ENCODE measurements around the gene C7orf57. TPM values are rescaled to one million over a fixed set of nuclear protein-coding genes. Genes with fewer than 3 reads are reported as not detected.
"Not testable (repeated sequence)": the region's sequence is repeated elsewhere in the genome, so short reads cannot be mapped to it uniquely, and the experiment has no call there.

The C7orf57 gene
- total RNA-seq, 2 donors from 2014 or later: not detected

DNA sequence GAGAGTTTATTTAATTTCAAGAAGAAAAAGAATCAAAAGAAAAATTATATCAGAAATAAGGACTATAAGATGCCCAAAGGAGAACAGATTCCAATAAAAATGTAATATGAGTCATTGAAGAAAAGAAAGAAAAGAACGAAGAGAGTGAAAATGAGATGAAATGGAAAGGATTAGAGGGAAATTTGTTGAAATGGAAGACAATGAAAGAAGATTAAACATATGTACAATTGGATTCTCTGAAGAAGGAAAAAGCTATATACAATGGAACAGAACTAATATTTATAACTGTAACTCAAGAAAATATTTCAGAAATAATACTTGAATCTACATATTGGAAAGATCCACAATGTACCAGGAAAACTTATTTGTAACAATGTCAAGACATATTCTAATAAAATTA lies 28.6 kb downstream of the C7orf57 start:
- ATAC-seq (ENCODE audit: insufficient number of reproducible peaks, low FRiP score, low read depth): no peak
- DNase-seq (ENCODE audit: low spot score): no peak
- TF ChIP-seq, protein P1, sequence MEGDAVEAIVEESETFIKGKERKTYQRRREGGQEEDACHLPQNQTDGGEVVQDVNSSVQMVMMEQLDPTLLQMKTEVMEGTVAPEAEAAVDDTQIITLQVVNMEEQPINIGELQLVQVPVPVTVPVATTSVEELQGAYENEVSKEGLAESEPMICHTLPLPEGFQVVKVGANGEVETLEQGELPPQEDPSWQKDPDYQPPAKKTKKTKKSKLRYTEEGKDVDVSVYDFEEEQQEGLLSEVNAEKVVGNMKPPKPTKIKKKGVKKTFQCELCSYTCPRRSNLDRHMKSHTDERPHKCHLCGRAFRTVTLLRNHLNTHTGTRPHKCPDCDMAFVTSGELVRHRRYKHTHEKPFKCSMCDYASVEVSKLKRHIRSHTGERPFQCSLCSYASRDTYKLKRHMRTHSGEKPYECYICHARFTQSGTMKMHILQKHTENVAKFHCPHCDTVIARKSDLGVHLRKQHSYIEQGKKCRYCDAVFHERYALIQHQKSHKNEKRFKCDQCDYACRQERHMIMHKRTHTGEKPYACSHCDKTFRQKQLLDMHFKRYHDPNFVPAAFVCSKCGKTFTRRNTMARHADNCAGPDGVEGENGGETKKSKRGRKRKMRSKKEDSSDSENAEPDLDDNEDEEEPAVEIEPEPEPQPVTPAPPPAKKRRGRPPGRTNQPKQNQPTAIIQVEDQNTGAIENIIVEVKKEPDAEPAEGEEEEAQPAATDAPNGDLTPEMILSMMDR (IDR thresholded peaks at IDR 0.05): no peak
- no peaks in the 10 kb centered on the region for H3K36me3 ChIP-seq
- no peaks in the 10 kb centered on the region for H3K4me1 ChIP-seq (ENCODE audit: control insufficient read depth in 1 of 2, low read depth in 2 of 2)
- H3K27me3 ChIP-seq (replicated peaks; ENCODE audit: insufficient read depth): no peaks in the 10 kb centered on the region
- no peak overlapping the region for H3K27ac ChIP-seq
- H3K4me3 ChIP-seq: no peak overlapping the region
- peaks cover 3% of the 10 kb centered on the region for H3K9me3 ChIP-seq

DNA sequence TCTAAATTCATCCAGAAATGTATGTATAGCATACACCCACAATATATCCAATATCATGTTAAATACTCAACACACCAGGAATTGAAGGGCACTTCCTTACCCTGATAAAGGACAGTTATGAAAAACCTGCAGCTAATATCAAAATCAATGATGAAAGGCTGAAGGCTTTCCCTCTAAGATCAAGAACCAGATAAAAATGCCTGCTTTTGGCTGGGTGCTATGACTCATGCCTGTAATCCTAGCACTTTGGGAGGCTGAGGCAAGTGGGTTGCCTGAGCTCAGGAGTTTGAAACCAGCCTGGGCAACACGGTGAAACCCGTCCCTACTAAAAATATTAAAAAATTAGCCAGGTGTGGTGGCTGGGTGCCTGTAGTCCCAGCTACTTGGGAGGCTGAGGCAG lies 32.1 kb downstream of the C7orf57 start:
- Histone ChIP-seq H3K27me3 (replicated peaks; ENCODE audit: insufficient read depth) (no peaks in the 10 kb centered on the region), H3K4me1 (ENCODE audit: control insufficient read depth in 1 of 2, low read depth in 2 of 2) (no peaks in the 10 kb centered on the region), H3K4me3 (no peak overlapping the region), H3K36me3 (no peaks in the 10 kb centered on the region), H3K9me3 (peaks cover 3% of the 10 kb centered on the region), H3K27ac (no peak overlapping the region)
- TF ChIP-seq, protein P1 (IDR thresholded peaks at IDR 0.05): no peak
- DNase-seq (ENCODE audit: low spot score) (no peak), ATAC-seq (ENCODE audit: insufficient number of reproducible peaks, low FRiP score, low read depth) (no peak)

DNA sequence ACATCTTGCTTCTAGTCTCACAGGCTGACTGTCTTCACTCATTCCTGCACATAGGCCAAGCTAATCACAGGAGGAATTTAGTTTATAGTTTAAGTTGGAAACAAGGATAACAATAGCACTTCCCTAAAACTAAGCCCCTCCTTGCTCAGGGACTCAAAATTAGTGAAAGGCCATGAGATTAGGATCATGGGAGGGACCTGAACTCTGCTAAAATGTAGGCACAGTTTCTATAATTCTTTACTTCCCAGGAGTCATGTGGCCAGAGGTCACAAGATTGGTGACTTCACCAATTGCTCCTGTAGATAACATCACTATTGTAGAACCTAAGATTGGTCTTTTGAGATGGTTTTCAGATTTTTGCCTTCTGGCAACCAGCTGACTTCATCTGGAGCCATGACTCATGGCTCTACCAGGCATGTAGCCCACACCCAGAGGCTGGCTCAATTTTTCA lies 38.9 kb downstream of the C7orf57 start:
- H3K4me1 ChIP-seq (ENCODE audit: control insufficient read depth in 1 of 2, low read depth in 2 of 2): peaks cover 0 to 3% of the 10 kb centered on the region in 2 donors
- no peaks in the 10 kb centered on the region for H3K36me3 ChIP-seq
- no peaks in the 10 kb centered on the region for H3K27me3 ChIP-seq (replicated peaks; ENCODE audit: insufficient read depth)
- no peak for ATAC-seq (ENCODE audit: insufficient number of reproducible peaks, low FRiP score, low read depth)
- no peak overlapping the region for H3K4me3 ChIP-seq
- no peaks in the 10 kb centered on the region for H3K9me3 ChIP-seq
- TF ChIP-seq, protein P1 (IDR thresholded peaks at IDR 0.05): no peak
- no peak for DNase-seq (ENCODE audit: low spot score)
- no peak overlapping the region for H3K27ac ChIP-seq

DNA sequence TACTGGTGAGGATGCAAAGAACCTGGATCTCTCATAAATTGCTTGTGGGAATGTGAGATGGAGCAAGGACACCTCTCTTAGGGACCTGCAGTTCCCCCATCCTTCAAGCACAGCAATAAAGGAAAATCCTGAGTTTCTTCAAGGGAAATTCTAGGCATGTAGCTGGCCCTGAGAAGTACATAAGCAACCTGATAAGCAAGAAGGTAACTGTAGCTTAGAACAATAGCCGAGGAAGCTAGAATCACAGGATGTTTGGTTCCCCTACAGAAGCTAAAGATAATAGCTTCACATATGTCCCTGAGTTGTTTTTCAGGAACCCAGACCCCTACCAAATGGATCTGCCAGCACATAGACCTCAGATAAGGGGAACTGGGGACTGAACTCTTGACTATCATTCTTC lies 42.1 kb downstream of the C7orf57 start:
- DNase-seq (ENCODE audit: low spot score): no peak
- no peaks in the 10 kb centered on the region for H3K27me3 ChIP-seq (replicated peaks; ENCODE audit: insufficient read depth)
- no peaks in the 10 kb centered on the region for H3K36me3 ChIP-seq
- peaks cover 0 to 3% of the 10 kb centered on the region in 2 donors for H3K4me1 ChIP-seq (ENCODE audit: control insufficient read depth in 1 of 2, low read depth in 2 of 2)
- no peak overlapping the region for H3K4me3 ChIP-seq
- H3K9me3 ChIP-seq: no peaks in the 10 kb centered on the region
- H3K27ac ChIP-seq: no peak overlapping the region
- no peak for ATAC-seq (ENCODE audit: insufficient number of reproducible peaks, low FRiP score, low read depth)
- TF ChIP-seq, protein P1 (IDR thresholded peaks at IDR 0.05): no peak

DNA sequence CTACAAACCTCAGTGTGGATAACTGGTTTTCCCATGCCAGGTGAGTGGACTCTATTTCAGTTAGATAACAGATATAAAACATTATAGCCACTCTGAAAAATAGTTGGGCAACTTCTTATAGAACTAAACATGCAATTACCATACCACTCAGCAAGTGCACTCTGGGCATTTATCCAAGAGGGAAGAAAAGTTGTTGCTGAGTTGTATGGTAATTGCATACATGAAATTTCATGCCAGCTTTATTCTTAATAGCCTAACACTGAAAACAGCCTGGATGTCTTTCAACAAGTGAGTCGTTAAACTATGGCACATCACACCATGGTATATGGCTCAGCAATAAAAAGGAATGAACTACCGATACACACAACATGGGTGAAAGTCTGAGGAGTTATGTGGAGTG lies 43.1 kb downstream of the C7orf57 start:
- H3K27ac ChIP-seq: no peak overlapping the region
- peaks cover 0 to 3% of the 10 kb centered on the region in 2 donors for H3K4me1 ChIP-seq (ENCODE audit: control insufficient read depth in 1 of 2, low read depth in 2 of 2)
- H3K4me3 ChIP-seq: no peak overlapping the region
- ATAC-seq (ENCODE audit: insufficient number of reproducible peaks, low FRiP score, low read depth) (no peak), DNase-seq (ENCODE audit: low spot score) (no peak)
- no peaks in the 10 kb centered on the region for H3K27me3 ChIP-seq (replicated peaks; ENCODE audit: insufficient read depth)
- no peaks in the 10 kb centered on the region for H3K36me3 ChIP-seq
- TF ChIP-seq, protein P1 (IDR thresholded peaks at IDR 0.05): no peak
- no peaks in the 10 kb centered on the region for H3K9me3 ChIP-seq

DNA sequence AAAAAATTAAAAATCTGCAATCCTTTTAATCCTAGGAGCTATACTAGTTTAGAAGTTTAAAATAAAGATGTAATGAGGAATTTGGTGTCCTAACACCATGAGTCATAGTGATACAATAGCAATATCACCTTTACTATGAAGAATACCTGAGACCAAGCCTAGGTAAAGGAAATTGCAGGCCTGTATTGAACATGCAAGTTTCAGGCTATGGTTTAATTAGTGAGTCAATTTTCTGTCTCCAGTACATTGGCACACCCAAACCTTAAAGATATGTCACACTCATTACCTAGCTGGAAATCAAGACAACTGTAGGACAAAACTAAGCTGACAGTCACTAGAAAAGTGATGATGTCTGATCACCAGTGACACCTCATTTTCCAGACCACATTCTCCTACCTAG lies 47.0 kb downstream of the C7orf57 start:
- H3K36me3 ChIP-seq; H3K27ac ChIP-seq; H3K27me3 ChIP-seq (replicated peaks; ENCODE audit: insufficient read depth); H3K4me3 ChIP-seq; DNase-seq (ENCODE audit: low spot score); H3K9me3 ChIP-seq; ATAC-seq (ENCODE audit: insufficient number of reproducible peaks, low FRiP score, low read depth): not testable (repeated sequence)
- H3K4me1 ChIP-seq (ENCODE audit: control insufficient read depth in 1 of 2, low read depth in 2 of 2): peaks cover 22 to 31% of the 10 kb centered on the region in 2 donors
